ENCODE measurements around the gene SPZ1.

GRCh38 chr5:80302636-80303035, 17.2 kb upstream of the SPZ1 start:
- TF ChIP-seq POLR2A (IDR thresholded peaks at IDR 0.05; ENCODE audit: low read length) (no peak), GATA1 (IDR thresholded peaks at IDR 0.05; ENCODE audit: low read depth, low read length) (no peak)
